Transverse colon (tissue), 4 donors: Measurements from ENCODE around the gene GREB1L. TPM values are rescaled to one million over a fixed set of nuclear protein-coding genes. Genes with fewer than 3 reads are reported as not detected.
"Not testable (repeated sequence)": the region's sequence is repeated elsewhere in the genome, so short reads cannot be mapped to it uniquely, and the experiment has no call there.

Source experiments
- DNase-seq: peaks from one replicate; pipeline ENCODE4 v3.0.0-alpha.2; 2019
- H3K27ac ChIP-seq, 4 donors: fragments of 200-600 bp; sonication (generic); 2 replicates each; pipeline ENCODE4 v1.5.1; 2016 to 2018; ENCODE audit warnings: inconsistent platforms in 4 of 4
- H3K27me3 ChIP-seq: fragments of 200-600 bp; sonication (generic); 2 replicates; pipeline ENCODE4 v1.5.1; 2017; ENCODE audit warnings: inconsistent platforms
- H3K36me3 ChIP-seq, 4 donors: fragments of 200-600 bp; sonication (generic); 2 replicates each; pipeline ENCODE4 v1.5.1; 2017 to 2019; ENCODE audit warnings: inconsistent platforms in 4 of 4
- H3K4me1 ChIP-seq, 4 donors: fragments of 200-600 bp; sonication (generic); 2 replicates each; pipeline ENCODE4 v1.5.1; 2017 to 2020; ENCODE audit warnings: inconsistent platforms in 4 of 4
- H3K4me3 ChIP-seq, 4 donors: fragments of 200-600 bp; sonication (generic); 1 replicate in 1 of 4; 2 replicates in 3 of 4; pipeline versions ENCODE4 v1.5.1 to v1.6.1; 2017 to 2019; ENCODE audit warnings: inconsistent platforms in 4 of 4
- H3K9me3 ChIP-seq, 2 donors: fragments of 200-600 bp; sonication (generic); 2 replicates each; pipeline ENCODE4 v1.5.1; 2017 to 2019; ENCODE audit warnings: inconsistent platforms in 2 of 2
- CTCF ChIP-seq, 5 experiments: fragments of 200-600 bp in 3 of 5; fragments of 450-650 bp in 2 of 5; sonication (generic) in 3 of 5; IDR thresholded peaks; 1 replicate in 2 of 5; 2 replicates in 3 of 5; pipeline ENCODE4 v1.5.1; 2016 to 2017; ENCODE audit warnings: antibody characterized with exemption in 5 of 5, inconsistent platforms in 3 of 5, mild to moderate bottlenecking in 2 of 5, moderate library complexity in 1 of 5
- EP300 ChIP-seq: sonication (generic); formaldehyde crosslinking; IDR thresholded peaks from one replicate; pipeline ENCODE4 v1.6.1; 2017; ENCODE audit warnings: antibody characterized with exemption, low read depth
- POLR2A ChIP-seq: fragments of 450-650 bp; IDR thresholded peaks from one replicate; pipeline ENCODE4 v1.6.1; 2016; ENCODE audit warnings: antibody characterized with exemption, mild to moderate bottlenecking, moderate library complexity
- POLR2AphosphoS5 ChIP-seq, 3 donors: sonication (generic); formaldehyde crosslinking; IDR thresholded peaks; one replicate each; pipeline ENCODE4 v1.6.1; 2016; ENCODE audit warnings: antibody characterized with exemption in 3 of 3
- WGBS, 2 donors: methylation state at CpG; one replicate each; pipeline ENCODE4 v1.1.5; 2018; ENCODE audit warnings: low coverage in 1 of 2; 5-methylcytosine and 5-hydroxymethylcytosine counted together
- in situ Hi-C, 4 donors: fragments of 200-750 bp; cut with MboI; loops; one replicate each; pipeline versions ENCODE4 v1.15.0 to v1.15.1; 2017; ENCODE audit warnings: low sequenced_read_pairs in 3 of 4, low pct_ligation_motif_present in 1 of 4, low pct_unique_long_range_greater_than_20kb in 1 of 4
- intact Hi-C: fragments of 100-400 bp; cut with DNase I; formaldehyde crosslinking; loops from one replicate; pipeline ENCODE4 v1.15.1; 2023; ENCODE audit warnings: low total_unique reads
- total RNA-seq, 4 donors: library from RNA; depleted of rRNA; stranded (reverse); fragments of >200 nt; gene quantifications; one replicate each; pipeline ENCODE4 v1.1.0, GENCODE V29; 2016

Gene GREB1L
- total RNA-seq, 4 donors from 2014 or later: 1.1 to 1.5 TPM; not detected in 2

GRCh38 chr18:21210784-21211183 is 31.2 kb upstream of the GREB1L start:
- DNase-seq: no peak
- H3K27ac ChIP-seq: no peak overlapping the region
- H3K36me3 ChIP-seq: no peaks in the 10 kb centered on the region
- H3K9me3 ChIP-seq: no peaks in the 10 kb centered on the region
- intact Hi-C loops (no loop called here), in situ Hi-C loops (loop anchor here in 2 of 4 donors (10.0 to 25.0 kb wide), 2 partner anchors 64 to 227 kb away; no protein-coding TSS in a partner anchor)
- H3K27me3 ChIP-seq: no peaks in the 10 kb centered on the region
- no peaks in the 10 kb centered on the region for H3K4me1 ChIP-seq
- WGBS, 2 donors: 72 to 76% methylated on average over 2 of the region's 2 CpGs
- no peak overlapping the region for H3K4me3 ChIP-seq
- TF ChIP-seq POLR2AphosphoS5 (IDR thresholded peaks at IDR 0.05) (no peak), POLR2A (no peak), CTCF (IDR thresholded peaks at IDR 0.05) (no peak), EP300 (no peak)

- in situ Hi-C loops: loop anchor here in 2 of 4 donors (10.0 to 25.0 kb wide), 2 partner anchors 60 to 223 kb away; no protein-coding TSS in a partner anchor
- H3K27ac ChIP-seq, H3K27me3 ChIP-seq, H3K4me1 ChIP-seq, H3K36me3 ChIP-seq, H3K9me3 ChIP-seq, intact Hi-C loops, DNase-seq, H3K4me3 ChIP-seq: not testable (repeated sequence)
- whole genome bisulfite sequencing, 2 donors: 75 to 91% methylated on average over 4 to 5 of the region's 5 CpGs
Measured at GRCh38 chr18:21214409-21214808, 27.6 kb upstream of the GREB1L start.

- in situ Hi-C loops (loop anchor here in 2 of 4 donors (10.0 to 25.0 kb wide), 2 partner anchors 59 to 222 kb away; no protein-coding TSS in a partner anchor), intact Hi-C loops (no loop called here)
- Histone ChIP-seq H3K9me3 (no peaks in the 10 kb centered on the region), H3K27me3 (no peaks in the 10 kb centered on the region), H3K4me3 (no peak overlapping the region), H3K27ac (no peak overlapping the region), H3K4me1 (no peaks in the 10 kb centered on the region), H3K36me3 (no peaks in the 10 kb centered on the region)
- 59 to 63% methylated on average over 3 to 6 of the region's 6 CpGs for WGBS, 2 donors
- no peak for TF ChIP-seq CTCF (IDR thresholded peaks at IDR 0.05)
- no peak for TF ChIP-seq POLR2A
- TF ChIP-seq EP300: no peak
- TF ChIP-seq POLR2AphosphoS5 (IDR thresholded peaks at IDR 0.05): no peak
- no peak for DNase-seq
Measured at GRCh38 chr18:21215490-21215889, 26.5 kb upstream of the GREB1L start.

- no peaks in the 10 kb centered on the region for H3K27me3 ChIP-seq
- TF ChIP-seq EP300: no peak
- no peak for TF ChIP-seq POLR2A
- TF ChIP-seq CTCF (IDR thresholded peaks at IDR 0.05): no peak
- no peak for TF ChIP-seq POLR2AphosphoS5 (IDR thresholded peaks at IDR 0.05)
- no peaks in the 10 kb centered on the region for H3K9me3 ChIP-seq
- DNase-seq: no peak
- no peaks in the 10 kb centered on the region for H3K36me3 ChIP-seq
- H3K4me1 ChIP-seq: no peaks in the 10 kb centered on the region
- intact Hi-C loops: no loop called here
- no peak overlapping the region for H3K4me3 ChIP-seq
- H3K27ac ChIP-seq: no peak overlapping the region
- 67 to 82% methylated on average over 3 of the region's 3 CpGs for WGBS, 2 donors
- in situ Hi-C loops: loop anchor here in 2 of 4 donors (10.0 to 25.0 kb wide), 2 partner anchors 56 to 218 kb away; no protein-coding TSS in a partner anchor
Measured at GRCh38 chr18:21218862-21219261, 23.2 kb upstream of the GREB1L start.

GRCh38 chr18:21230436-21230835 is 11.6 kb upstream of the GREB1L start:
- no peak for DNase-seq
- no peaks in the 10 kb centered on the region for H3K36me3 ChIP-seq
- H3K27ac ChIP-seq: no peak overlapping the region
- H3K4me1 ChIP-seq: no peaks in the 10 kb centered on the region
- H3K9me3 ChIP-seq: no peaks in the 10 kb centered on the region
- in situ Hi-C loops (no loop called here), intact Hi-C loops (no loop called here)
- TF ChIP-seq POLR2AphosphoS5 (IDR thresholded peaks at IDR 0.05) (no peak), EP300 (no peak), POLR2A (no peak), CTCF (IDR thresholded peaks at IDR 0.05) (no peak)
- H3K4me3 ChIP-seq: no peak overlapping the region
- WGBS, 2 donors: 69 to 71% methylated on average over 5 to 6 of the region's 6 CpGs
- no peaks in the 10 kb centered on the region for H3K27me3 ChIP-seq
